K562 (cell line): ENCODE data around the gene SLC26A11. TPM values are rescaled to one million over a fixed set of nuclear protein-coding genes. Genes with fewer than 3 reads are reported as not detected.

ENCODE experiments used
- ARID1B ChIP-seq: fragments of 450-650 bp; IDR thresholded peaks from 2 replicates; pipeline ENCODE4 v1.6.1; 2016; ENCODE audit warnings: antibody characterized with exemption, mild to moderate bottlenecking, inconsistent platforms
- ARID2 ChIP-seq: fragments of 450-650 bp; IDR thresholded peaks from 2 replicates; pipeline ENCODE4 v1.6.1; 2017; ENCODE audit warnings: antibody characterized with exemption, mild to moderate bottlenecking
- BDP1 ChIP-seq: IDR thresholded peaks from 3 replicates; pipeline ENCODE4 v1.6.1; 2011; ENCODE audit not compliant: insufficient read length, insufficient read depth
- E2F3 ChIP-seq: fragments of 250-450 bp; sonication (Bioruptor Pico); IDR thresholded peaks from 2 replicates; pipeline ENCODE4 v1.4.0; 2020; ENCODE audit warnings: mild to moderate bottlenecking
- FOXK1 ChIP-seq: sonication (generic); formaldehyde crosslinking; IDR thresholded peaks from 2 replicates; pipeline ENCODE4 v1.8.0; 2022; ENCODE audit warnings: missing genetic modification reagents, mild to moderate bottlenecking, borderline replicate concordance
- GATA2 ChIP-seq: sonication (generic); formaldehyde crosslinking; IDR thresholded peaks from 2 replicates; pipeline ENCODE4 v1.4.0; 2020; ENCODE audit warnings: mild to moderate bottlenecking, missing genetic modification reagents
- HIVEP1 ChIP-seq: fragments of 250-450 bp; sonication (Bioruptor Pico); IDR thresholded peaks from 2 replicates; pipeline ENCODE4 v1.4.0; 2020; ENCODE audit warnings: mild to moderate bottlenecking
- JUN ChIP-seq, 2 experiments: sonication (generic) in 1 of 2; formaldehyde crosslinking in 1 of 2; IDR thresholded peaks; 2 replicates each; pipeline versions ENCODE4 v1.6.1 to v1.8.0; 2012 to 2022; ENCODE audit warnings: borderline replicate concordance in 2 of 2, mild to moderate bottlenecking in 2 of 2, improper control_type of control experiment in 1 of 2, low read depth in 1 of 2, low read length in 1 of 2, missing genetic modification reagents in 1 of 2
- KAT2B ChIP-seq: IDR thresholded peaks from one replicate; pipeline ENCODE4 v1.6.1; 2012; ENCODE audit warnings: low read depth, mild to moderate bottlenecking, control low read depth, inconsistent platforms, low read length, moderate library complexity
- MEF2D ChIP-seq: conservative IDR thresholded peaks from 2 replicates; pipeline ENCODE4 v1.6.1; 2016; ENCODE audit warnings: low read depth, missing genetic modification characterization, missing compliant biosample characterization
- NRF1 ChIP-seq, 2 experiments: fragments of 450-650 bp; IDR thresholded peaks in 1 of 2; conservative IDR thresholded peaks in 1 of 2; 2 replicates each; pipeline ENCODE4 v1.6.1; 2014; ENCODE audit warnings: mild to moderate bottlenecking in 2 of 2
- RBFOX2 ChIP-seq: fragments of 200-400 bp; formaldehyde crosslinking; IDR thresholded peaks from 2 replicates; pipeline ENCODE4 v1.6.1; 2017; ENCODE audit warnings: low read depth, mild to moderate bottlenecking, low read length, moderate library complexity
- RUNX1 ChIP-seq: sonication (generic); IDR thresholded peaks from 2 replicates; pipeline ENCODE4 v1.6.1; 2016; ENCODE audit warnings: antibody characterized with exemption, low read depth
- SMAD1 ChIP-seq: fragments of 150-350 bp; IDR thresholded peaks from 2 replicates; pipeline ENCODE4 v1.6.1; 2014; ENCODE audit warnings: low read length, low read depth; ENCODE audit not compliant: partially characterized antibody
- SP1 ChIP-seq: sonication (generic); formaldehyde crosslinking; IDR thresholded peaks from 2 replicates; pipeline ENCODE4 v1.8.1; 2022; ENCODE audit warnings: mild to moderate bottlenecking, missing genetic modification reagents
- SUPT5H ChIP-seq: fragments of 450-650 bp; IDR thresholded peaks from 2 replicates; pipeline ENCODE4 v1.6.1; 2016
- TFAM ChIP-seq: fragments of 250-450 bp; sonication (Bioruptor Pico); conservative IDR thresholded peaks from 2 replicates; pipeline ENCODE4 v1.5.0; 2021; ENCODE audit warnings: mild to moderate bottlenecking, moderate library complexity
- TRIM24 ChIP-seq, 2 experiments: fragments of 450-650 bp; IDR thresholded peaks; 2 replicates each; pipeline ENCODE4 v1.6.1; 2016
- ZNF174 ChIP-seq: fragments of 250-450 bp; sonication (Bioruptor Pico); IDR thresholded peaks from 2 replicates; pipeline ENCODE4 v1.4.0; 2020; ENCODE audit warnings: mild to moderate bottlenecking
- ZNF175 ChIP-seq: fragments of 200-800 bp; sonication (Bioruptor generic); IDR thresholded peaks from 2 replicates; pipeline ENCODE4 v1.6.1; 2016; ENCODE audit warnings: low read depth, mild to moderate bottlenecking, missing genetic modification characterization, missing compliant biosample characterization
- ZNF197 ChIP-seq: fragments of 200-800 bp; sonication (Bioruptor generic); IDR thresholded peaks from 2 replicates; pipeline ENCODE4 v1.6.1; 2016; ENCODE audit warnings: low read depth, missing genetic modification characterization, missing compliant biosample characterization
- ZNF436 ChIP-seq: fragments of 250-450, 450-650 bp; sonication (Bioruptor Pico); formaldehyde crosslinking; IDR thresholded peaks from 2 replicates; pipeline ENCODE4 v1.7.0; 2020; ENCODE audit warnings: mild to moderate bottlenecking
- ZNF507 ChIP-seq: conservative IDR thresholded peaks from 2 replicates; pipeline ENCODE4 v1.6.1; 2017; ENCODE audit warnings: missing genetic modification characterization, missing compliant biosample characterization
- ZNF696 ChIP-seq: fragments of 250-450 bp; sonication (Bioruptor Pico); conservative IDR thresholded peaks from 2 replicates; pipeline ENCODE4 v1.4.0; 2020; ENCODE audit warnings: mild to moderate bottlenecking, moderate library complexity
- ZNF830 ChIP-seq: fragments of 250-450 bp; sonication (Bioruptor Pico); IDR thresholded peaks from 2 replicates; pipeline ENCODE4 v1.5.0; 2021; ENCODE audit warnings: mild to moderate bottlenecking
- polyA plus RNA-seq, 8 experiments: library from polyadenylated mRNA; depleted of rRNA in 4 of 8; stranded (reverse) in 5 of 8; unstranded in 3 of 8; fragments of >200 nt; fragmentation: Nextera tagmentation in 2 of 8; fragmentation: Illumina TruSeq in 1 of 8; extraction: Ambion mirVana in 2 of 8; extraction: Trizol in 1 of 8; gene quantifications; 2 replicates each; pipeline versions ENCODE4 v1.2.1 to v1.2.3, GENCODE V29; 2011 to 2014; ENCODE audit warnings: inconsistent platforms in 1 of 8, missing spikeins in 1 of 8
- total RNA-seq, 7 experiments: library from RNA; depleted of rRNA in 6 of 7; stranded (reverse); fragments of >200 nt in 6 of 7; fragmentation: Illumina TruSeq in 2 of 7; extraction: Trizol in 2 of 7; gene quantifications; 2 replicates each; pipeline versions ENCODE4 v1.2.1 to v1.2.3, GENCODE V29; 2011 to 2021; ENCODE audit warnings: low replicate concordance in 1 of 7
- TF ChIP-seq, protein P1 (sequence below): fragments of 450-650 bp; formaldehyde crosslinking; IDR thresholded peaks from 2 replicates; pipeline ENCODE4 v1.4.0; 2022; ENCODE audit warnings: mild to moderate bottlenecking, moderate library complexity

Gene SLC26A11
- total and polyA plus RNA-seq, 9 of the 15 experiments (the other 6 are each of a cell fraction or from before 2014, with no cell fraction given) = 0.06 to 3.1 (median 1.2) TPM; not detected in 1

DNA sequence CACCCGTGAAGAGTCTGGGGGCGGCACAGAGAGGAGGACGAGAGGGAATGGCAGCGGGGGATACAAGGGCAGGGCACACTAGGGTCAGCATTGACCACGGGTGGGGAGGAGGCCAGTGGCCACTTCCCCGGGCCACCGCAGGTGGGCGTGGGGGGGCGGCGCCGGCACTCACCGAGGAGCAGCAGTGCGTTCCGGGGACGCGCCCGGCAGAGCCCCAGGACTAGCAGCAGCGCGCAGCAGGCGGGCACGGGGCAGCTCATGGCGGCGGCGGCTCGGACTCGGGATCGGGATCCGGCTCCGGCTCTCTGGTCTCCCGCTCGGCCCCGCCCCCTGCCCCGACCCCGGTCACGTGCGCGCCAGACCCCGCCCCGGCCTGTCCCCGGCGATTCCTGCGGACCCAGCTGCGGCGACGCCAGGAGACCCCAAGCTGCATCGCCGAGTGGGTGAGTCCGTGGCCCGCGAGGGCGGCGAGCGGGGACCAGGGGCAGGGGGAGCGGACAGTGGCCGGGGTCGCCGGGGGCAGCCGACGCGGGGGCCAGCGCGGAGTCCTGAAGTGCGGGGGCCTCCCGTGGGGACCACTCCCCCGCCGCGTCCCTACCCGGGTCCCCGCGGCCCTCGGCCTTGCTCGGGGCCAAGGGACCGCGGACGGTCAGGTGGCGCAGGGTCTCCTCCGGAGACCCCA is at the start of gene SLC26A11, which contains the start of gene SGSH (continued):
- TF ChIP-seq ZNF507 (tag) (no peak), SMAD1 (no peak), NRF1 (conservative IDR thresholded peaks at IDR 0.05 in 1 of 2, IDR thresholded peaks at IDR 0.05 in 1 of 2) (no peak), ZNF197 (CRISPR knock-in tag) (no peak), ZNF436 (CRISPR knock-in tag) (no peak), SP1 (CRISPR knock-in tag) (no peak), TRIM24 (IDR thresholded peaks at IDR 0.05) (no peak), SUPT5H (peak; percentile 54; the same call in 1 of the 2 replicates), MEF2D (tag) (no peak), JUN (IDR thresholded peaks at IDR 0.05; ENCODE audit: borderline replicate concordance, low read depth, low read length) (no peak), JUN (CRISPR knock-in tag; IDR thresholded peaks at IDR 0.05; ENCODE audit: borderline replicate concordance) (no peak), ARID1B (no peak), KAT2B (no peak), FOXK1 (no peak), ARID2 (no peak), ZNF174 (CRISPR knock-in tag) (no peak), E2F3 (no peak), ZNF830 (CRISPR knock-in tag) (no peak), BDP1 (no peak), ZNF175 (no peak), RUNX1 (no peak), ZNF696 (no peak), HIVEP1 (CRISPR knock-in tag) (no peak), RBFOX2 (peak; percentile 80), TFAM (CRISPR knock-in tag) (no peak), GATA2 (CRISPR knock-in tag) (no peak)
- TF ChIP-seq, protein P1, sequence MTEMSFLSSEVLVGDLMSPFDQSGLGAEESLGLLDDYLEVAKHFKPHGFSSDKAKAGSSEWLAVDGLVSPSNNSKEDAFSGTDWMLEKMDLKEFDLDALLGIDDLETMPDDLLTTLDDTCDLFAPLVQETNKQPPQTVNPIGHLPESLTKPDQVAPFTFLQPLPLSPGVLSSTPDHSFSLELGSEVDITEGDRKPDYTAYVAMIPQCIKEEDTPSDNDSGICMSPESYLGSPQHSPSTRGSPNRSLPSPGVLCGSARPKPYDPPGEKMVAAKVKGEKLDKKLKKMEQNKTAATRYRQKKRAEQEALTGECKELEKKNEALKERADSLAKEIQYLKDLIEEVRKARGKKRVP (CRISPR knock-in tag) = no peak
